Cardiac fibroblast (primary cell): ENCODE measurements around the gene BST1.

Experiments used
- DNase-seq, 2 donors: peaks; one replicate each; pipeline versions ENCODE4 v3.0.0 to v3.0.0-alpha.2; 2010; ENCODE audit warnings: low read depth in 2 of 2
- H3K4me3 ChIP-seq, 2 donors: replicated peaks in 1 of 2; 1 replicate in 1 of 2; 2 replicates in 1 of 2; pipeline ENCODE4 v1.5.1; 2011; ENCODE audit warnings: low read depth in 2 of 2, low read length in 2 of 2, mild to moderate bottlenecking in 2 of 2, moderate library complexity in 1 of 2
- TF ChIP-seq, protein P1 (sequence below): IDR thresholded peaks from one replicate; pipeline ENCODE4 v1.5.1; 2011; ENCODE audit warnings: low read depth, mild to moderate bottlenecking, low read length, inconsistent platforms

Gene BST1

DNA sequence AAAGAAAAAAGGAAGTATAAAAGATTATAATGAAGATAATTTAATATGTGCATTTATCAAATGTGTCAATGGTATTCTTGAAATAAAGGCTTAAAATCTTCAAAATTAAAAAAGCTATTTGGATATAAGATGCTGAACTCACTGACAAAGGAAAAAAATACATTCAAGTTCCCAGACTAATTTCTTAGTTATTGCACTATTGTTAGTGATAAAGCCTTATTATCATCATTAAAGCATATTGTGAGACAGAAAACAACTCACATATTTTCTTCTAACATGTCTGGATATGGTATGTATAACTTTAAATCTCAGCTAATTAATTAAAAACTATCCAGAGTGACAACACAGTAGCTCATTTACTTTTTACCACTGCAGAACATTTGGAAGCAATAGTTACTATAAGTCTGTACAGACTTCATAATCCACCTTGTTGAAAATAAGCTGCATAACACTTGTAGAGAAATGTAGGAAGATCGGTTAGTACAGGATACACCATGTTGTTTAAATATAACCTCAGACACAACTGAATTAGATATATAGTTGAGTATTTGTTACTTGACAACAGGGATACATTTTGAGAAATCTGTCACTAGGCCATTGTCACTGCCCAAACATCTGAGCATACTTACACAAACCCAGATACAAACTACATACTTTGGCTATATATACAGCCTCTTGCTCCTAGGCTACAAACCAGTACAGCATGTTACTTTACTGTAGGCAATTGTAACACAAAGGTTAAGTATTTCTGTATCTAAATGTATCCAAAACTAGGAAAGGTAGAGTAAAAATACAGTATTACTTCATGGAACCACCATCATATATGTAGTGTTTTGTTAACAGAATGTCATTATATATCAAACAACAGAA lies 34.1 kb upstream of the BST1 start:
- TF ChIP-seq, protein P1, sequence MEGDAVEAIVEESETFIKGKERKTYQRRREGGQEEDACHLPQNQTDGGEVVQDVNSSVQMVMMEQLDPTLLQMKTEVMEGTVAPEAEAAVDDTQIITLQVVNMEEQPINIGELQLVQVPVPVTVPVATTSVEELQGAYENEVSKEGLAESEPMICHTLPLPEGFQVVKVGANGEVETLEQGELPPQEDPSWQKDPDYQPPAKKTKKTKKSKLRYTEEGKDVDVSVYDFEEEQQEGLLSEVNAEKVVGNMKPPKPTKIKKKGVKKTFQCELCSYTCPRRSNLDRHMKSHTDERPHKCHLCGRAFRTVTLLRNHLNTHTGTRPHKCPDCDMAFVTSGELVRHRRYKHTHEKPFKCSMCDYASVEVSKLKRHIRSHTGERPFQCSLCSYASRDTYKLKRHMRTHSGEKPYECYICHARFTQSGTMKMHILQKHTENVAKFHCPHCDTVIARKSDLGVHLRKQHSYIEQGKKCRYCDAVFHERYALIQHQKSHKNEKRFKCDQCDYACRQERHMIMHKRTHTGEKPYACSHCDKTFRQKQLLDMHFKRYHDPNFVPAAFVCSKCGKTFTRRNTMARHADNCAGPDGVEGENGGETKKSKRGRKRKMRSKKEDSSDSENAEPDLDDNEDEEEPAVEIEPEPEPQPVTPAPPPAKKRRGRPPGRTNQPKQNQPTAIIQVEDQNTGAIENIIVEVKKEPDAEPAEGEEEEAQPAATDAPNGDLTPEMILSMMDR, result no peak
- no peak overlapping the region for H3K4me3 ChIP-seq
- DNase-seq, result no peak

DNA sequence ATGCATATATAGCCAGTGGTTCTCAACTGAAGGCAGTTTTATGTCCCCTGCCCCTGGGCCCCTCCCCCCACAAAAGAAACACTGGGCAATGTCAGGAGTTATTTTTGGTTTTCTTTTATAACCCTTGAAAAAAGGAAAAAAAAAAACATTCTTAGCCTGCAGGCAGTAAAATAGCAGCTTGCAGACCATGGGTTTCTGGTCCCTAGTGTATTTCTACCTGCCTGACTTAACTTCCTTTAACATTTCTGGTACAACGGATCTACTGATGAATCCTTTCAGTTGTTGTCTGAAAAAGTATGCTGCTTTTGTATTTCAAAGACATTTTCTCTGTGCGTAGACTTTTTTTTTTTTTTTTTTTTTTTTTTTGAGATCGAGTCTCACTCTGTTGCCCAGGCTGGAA lies 32.3 kb upstream of the BST1 start:
- TF ChIP-seq, protein P1, result no peak
- DNase-seq, result no peak

DNA sequence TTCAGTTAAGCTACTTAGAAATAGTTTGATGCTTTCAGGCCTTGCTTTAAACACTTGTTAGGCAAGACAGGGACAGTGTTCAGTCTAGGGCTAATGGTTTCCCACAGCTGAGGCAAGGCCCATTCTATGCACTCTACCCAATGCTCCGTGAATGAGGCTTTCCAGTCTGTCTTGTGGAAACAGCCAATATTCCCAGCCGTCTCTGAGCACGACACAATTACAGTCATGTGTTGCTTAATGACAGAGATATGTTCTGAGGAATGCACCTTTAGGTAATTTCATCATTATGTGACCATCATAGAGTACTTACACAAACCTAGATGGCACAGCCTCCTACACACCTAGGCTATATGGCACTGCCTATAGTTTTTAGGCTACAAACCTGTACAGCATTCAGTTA lies 30.8 kb upstream of the BST1 start:
- TF ChIP-seq, protein P1, result no peak
- no peak for DNase-seq
- no peak overlapping the region for H3K4me3 ChIP-seq

More for the DNA sequence above, 32.3 kb upstream of the BST1 start:
- no peak overlapping the region for H3K4me3 ChIP-seq

DNA sequence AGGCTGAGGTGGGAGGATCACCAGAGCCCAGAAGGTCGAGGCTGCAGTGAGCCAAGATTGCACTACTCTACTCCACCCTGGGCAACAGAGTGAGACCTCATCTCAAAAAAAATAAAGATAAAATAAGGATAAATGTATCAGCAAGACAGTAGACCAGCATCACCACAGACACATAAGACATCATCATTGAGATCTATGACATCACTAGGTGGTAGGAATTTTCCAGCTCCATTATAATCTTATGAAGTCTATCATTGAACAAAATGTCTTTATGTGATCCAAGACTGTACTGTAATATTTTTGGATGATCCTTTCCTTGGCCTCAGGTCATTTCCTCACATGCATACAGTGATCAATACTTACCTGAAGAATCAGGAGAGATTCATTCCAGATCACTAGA lies 29.5 kb upstream of the BST1 start:
- no peak overlapping the region for H3K4me3 ChIP-seq
- TF ChIP-seq, protein P1, result no peak
- no peak for DNase-seq

DNA sequence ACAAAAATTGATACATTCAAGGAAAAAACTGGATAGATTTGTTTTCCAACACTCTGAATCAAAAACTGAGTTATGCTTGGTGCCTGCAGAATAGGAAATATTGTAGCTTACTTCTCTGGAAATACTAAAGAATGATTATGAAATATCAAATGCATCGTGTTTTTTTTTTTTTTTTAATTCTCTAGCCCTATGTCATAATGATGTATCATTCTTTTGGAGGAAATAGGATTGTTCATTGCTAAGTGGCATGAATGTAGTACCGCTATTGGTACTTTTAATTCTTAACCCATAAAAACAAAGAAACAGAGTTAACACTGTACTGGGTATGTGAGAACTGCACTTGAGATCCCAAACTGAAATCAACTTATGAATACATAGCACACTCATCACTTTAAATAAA lies 28.8 kb upstream of the BST1 start:
- peak in 1 of 2 donors; percentile 29 for DNase-seq
- H3K4me3 ChIP-seq, result no peak overlapping the region
- TF ChIP-seq, protein P1, result no peak

DNA sequence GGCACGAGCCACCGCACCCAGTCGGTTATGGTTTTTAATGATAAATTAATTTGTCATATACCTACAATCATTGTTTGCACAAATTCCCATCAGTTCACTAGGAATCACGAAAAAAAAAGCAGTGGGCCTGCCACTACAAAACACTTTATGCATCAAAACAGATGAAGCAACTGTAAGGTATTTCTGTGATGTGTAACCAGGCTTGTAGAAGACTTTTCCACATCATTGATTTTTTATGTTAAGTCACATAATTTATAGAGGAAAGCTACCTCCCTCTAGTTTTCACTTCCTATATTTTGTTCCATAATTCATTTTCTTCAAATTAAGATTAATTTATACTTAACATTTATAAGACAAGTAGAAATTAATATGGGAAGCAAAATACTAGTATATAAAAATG lies 27.9 kb upstream of the BST1 start:
- DNase-seq, result no peak
- TF ChIP-seq, protein P1, result no peak

DNA sequence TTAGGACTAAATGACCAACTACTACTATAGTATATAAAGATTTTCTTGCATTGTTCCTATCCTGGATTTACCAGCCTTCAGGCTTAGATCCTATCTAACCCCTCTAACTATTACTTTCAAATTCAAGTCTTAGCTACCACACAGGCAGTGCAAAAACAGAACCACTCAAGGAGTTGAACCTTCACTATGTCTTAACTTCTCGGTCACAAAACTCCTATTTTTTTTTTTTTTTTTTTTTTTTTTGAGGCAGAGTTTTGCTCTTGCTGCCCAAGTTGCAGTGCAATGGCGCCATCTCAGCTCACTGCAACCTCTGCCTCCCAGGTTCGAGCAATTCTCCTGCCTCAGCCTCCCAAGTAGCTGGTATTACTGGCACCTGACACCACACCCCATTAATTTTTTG lies 27.5 kb upstream of the BST1 start:
- H3K4me3 ChIP-seq, result no peak overlapping the region
- TF ChIP-seq, protein P1, result no peak
- DNase-seq, result no peak

More for the DNA sequence above, 27.9 kb upstream of the BST1 start:
- no peak overlapping the region for H3K4me3 ChIP-seq
